CD4-positive, alpha-beta T cell treated with Interleukin-15 for 4 hours (primary cell): ENCODE data around the gene PARP11.

Experiments
- DNase-seq: peaks from one replicate; pipeline ENCODE4 v3.0.0-alpha.2; 2020; ENCODE audit warnings: low spot score

The PARP11 gene

GRCh38 chr12:3872800-3873636 lies at the start of gene PARP11:
PARP11 (minus strand) TSS chr12:3873399; CDS start chr12:3873229, 170 bp downstream.
- peak; percentile 96 for DNase-seq

- DNase-seq, result no peak
These were observed 48.8 kb upstream of the PARP11 start for GRCh38 chr12:3922033-3922432.

- DNase-seq, result no peak
These were observed 48.3 kb upstream of the PARP11 start for GRCh38 chr12:3921526-3921925.

- DNase-seq, result no peak
These were observed 47.9 kb upstream of the PARP11 start for GRCh38 chr12:3921151-3921471.

- DNase-seq, result no peak
These were observed 47.4 kb upstream of the PARP11 start for GRCh38 chr12:3920351-3921150.

GRCh38 chr12:3913278-3913677 lies 40.1 kb upstream of the PARP11 start:
- no peak for DNase-seq

GRCh38 chr12:3912863-3913262 lies 39.7 kb upstream of the PARP11 start:
- no peak for DNase-seq

- no peak for DNase-seq
These were observed 38.2 kb upstream of the PARP11 start for GRCh38 chr12:3911409-3911808.

GRCh38 chr12:3905664-3906063 lies 32.5 kb upstream of the PARP11 start:
- DNase-seq, result no peak

- DNase-seq, result no peak
These were observed 31.8 kb upstream of the PARP11 start for GRCh38 chr12:3904999-3905398.

GRCh38 chr12:3902921-3903320 lies 29.7 kb upstream of the PARP11 start:
- no peak for DNase-seq

GRCh38 chr12:3901116-3901515 lies 27.9 kb upstream of the PARP11 start:
- DNase-seq, result no peak

- DNase-seq, result no peak
These were observed 25.6 kb upstream of the PARP11 start for GRCh38 chr12:3898756-3899155.

- DNase-seq, result peak; percentile 46
These were observed 24.3 kb upstream of the PARP11 start for GRCh38 chr12:3897371-3897971.

GRCh38 chr12:3896801-3897351 lies 23.7 kb upstream of the PARP11 start:
- no peak for DNase-seq

- DNase-seq, result no peak
These were observed 23.2 kb upstream of the PARP11 start for GRCh38 chr12:3896356-3896755.

- no peak for DNase-seq
These were observed 19.4 kb upstream of the PARP11 start for GRCh38 chr12:3892631-3893030.

- DNase-seq, result no peak
These were observed 18.0 kb upstream of the PARP11 start for GRCh38 chr12:3891201-3891600.

- no peak for DNase-seq
These were observed 15.5 kb upstream of the PARP11 start for GRCh38 chr12:3888659-3889058.

GRCh38 chr12:3885277-3886094 lies 12.3 kb upstream of the PARP11 start:
- peak; percentile 71 for DNase-seq

GRCh38 chr12:3884671-3885070 lies 11.5 kb upstream of the PARP11 start:
- DNase-seq, result no peak
